Activated T-cell treated with anti-CD3 and anti-CD28 coated beads, Interleukin-2, amount 50 U/mL, for 4 hours (primary cell): ENCODE data around the gene GPR139. TPM values are rescaled to one million over a fixed set of nuclear protein-coding genes. Genes with fewer than 3 reads are reported as not detected.

ENCODE experiments used
- ATAC-seq, 2 donors: fragments of 200-7000 bp; cut with Tn5 transposase; one replicate each; pipeline ENCODE4 v1.10.0; 2021
- DNase-seq: peaks from one replicate; pipeline ENCODE4 v3.0.0-alpha.2; 2020
- H3K27me3 Mint-ChIP-seq: one replicate; pipeline ENCODE4 v1.8.0; 2021; ENCODE audit warnings: low read depth, mixed read lengths
- H3K36me3 Mint-ChIP-seq: one replicate; pipeline ENCODE4 v1.8.0; 2022; ENCODE audit warnings: mixed read lengths; ENCODE audit not compliant: insufficient read depth
- H3K4me1 Mint-ChIP-seq: one replicate; pipeline ENCODE4 v1.8.0; 2021; ENCODE audit warnings: low read depth, mixed read lengths
- H3K4me3 Mint-ChIP-seq: one replicate; pipeline ENCODE4 v1.8.0; 2021; ENCODE audit warnings: mild to moderate bottlenecking, moderate library complexity, mixed read lengths
- H3K9me3 Mint-ChIP-seq: one replicate; pipeline ENCODE4 v1.8.0; 2021; ENCODE audit warnings: mixed read lengths
- total RNA-seq, 3 donors: library from RNA; stranded (reverse); gene quantifications; one replicate each; pipeline ENCODE4 v1.2.1, GENCODE V29; 2021

Gene GPR139
- total RNA-seq, 3 donors from 2014 or later, result not detected

GRCh38 chr16:20040011-20040410, 33.7 kb downstream of the GPR139 start:
- Mint-ChIP-seq H3K9me3 (peaks cover 7% of the 10 kb centered on the region), H3K4me3 (no peak overlapping the region), H3K4me1 (no peaks in the 10 kb centered on the region), H3K27me3 (no peaks in the 10 kb centered on the region), H3K36me3 (no peaks in the 10 kb centered on the region)
- ATAC-seq, result no peak
- no peak for DNase-seq

- Mint-ChIP-seq H3K9me3 (peaks cover 2% of the 10 kb centered on the region), H3K36me3 (no peaks in the 10 kb centered on the region), H3K4me3 (no peak overlapping the region), H3K4me1 (no peaks in the 10 kb centered on the region), H3K27me3 (peaks cover 3% of the 10 kb centered on the region)
- ATAC-seq (no peak), DNase-seq (no peak)
Measured at GRCh38 chr16:20029611-20030010, 44.1 kb downstream of the GPR139 start.

- no peaks in the 10 kb centered on the region for H3K36me3 Mint-ChIP-seq
- DNase-seq, result no peak
- peaks cover 12% of the 10 kb centered on the region for H3K9me3 Mint-ChIP-seq
- no peaks in the 10 kb centered on the region for H3K4me1 Mint-ChIP-seq
- H3K4me3 Mint-ChIP-seq, result no peak overlapping the region
- no peak for ATAC-seq
- H3K27me3 Mint-ChIP-seq, result peaks cover 3% of the 10 kb centered on the region
Measured at GRCh38 chr16:20026361-20027072, 47.2 kb downstream of the GPR139 start.

- Mint-ChIP-seq H3K9me3 (peaks cover 12% of the 10 kb centered on the region), H3K4me3 (no peak overlapping the region), H3K36me3 (no peaks in the 10 kb centered on the region), H3K27me3 (peaks cover 3% of the 10 kb centered on the region), H3K4me1 (no peaks in the 10 kb centered on the region)
- DNase-seq (no peak), ATAC-seq (no peak)
Measured at GRCh38 chr16:20023190-20023589, 50.5 kb downstream of the GPR139 start.

- Mint-ChIP-seq H3K4me1 (no peaks in the 10 kb centered on the region), H3K4me3 (no peak overlapping the region), H3K9me3 (peaks cover 12% of the 10 kb centered on the region), H3K36me3 (no peaks in the 10 kb centered on the region), H3K27me3 (no peaks in the 10 kb centered on the region)
- no peak for DNase-seq
- no peak for ATAC-seq
Measured at GRCh38 chr16:20020976-20021375, 52.7 kb downstream of the GPR139 start.

GRCh38 chr16:20020083-20020482, 53.6 kb downstream of the GPR139 start:
- no peaks in the 10 kb centered on the region for H3K36me3 Mint-ChIP-seq
- no peak for ATAC-seq
- DNase-seq, result no peak
- H3K27me3 Mint-ChIP-seq, result no peaks in the 10 kb centered on the region
- peaks cover 12% of the 10 kb centered on the region for H3K9me3 Mint-ChIP-seq
- no peak overlapping the region for H3K4me3 Mint-ChIP-seq
- H3K4me1 Mint-ChIP-seq, result no peaks in the 10 kb centered on the region

- H3K36me3 Mint-ChIP-seq, result no peaks in the 10 kb centered on the region
- no peak overlapping the region for H3K4me3 Mint-ChIP-seq
- peaks cover 6% of the 10 kb centered on the region for H3K27me3 Mint-ChIP-seq
- DNase-seq (no peak), ATAC-seq (no peak)
- no peaks in the 10 kb centered on the region for H3K9me3 Mint-ChIP-seq
- H3K4me1 Mint-ChIP-seq, result no peaks in the 10 kb centered on the region
Measured at GRCh38 chr16:20016234-20016633, 57.5 kb downstream of the GPR139 start.

- Mint-ChIP-seq H3K4me3 (no peak overlapping the region), H3K9me3 (no peaks in the 10 kb centered on the region), H3K27me3 (no peaks in the 10 kb centered on the region), H3K36me3 (no peaks in the 10 kb centered on the region), H3K4me1 (no peaks in the 10 kb centered on the region)
- ATAC-seq (no peak), DNase-seq (no peak)
Measured at GRCh38 chr16:20004931-20005330, 68.8 kb downstream of the GPR139 start.

- no peaks in the 10 kb centered on the region for H3K36me3 Mint-ChIP-seq
Measured at GRCh38 chr16:20002936-20003335, 70.8 kb downstream of the GPR139 start.

GRCh38 chr16:20001856-20002707, 71.6 kb downstream of the GPR139 start:
- no peak for DNase-seq
- Mint-ChIP-seq H3K4me3 (no peak overlapping the region), H3K27me3 (no peaks in the 10 kb centered on the region), H3K4me1 (no peaks in the 10 kb centered on the region), H3K9me3 (no peaks in the 10 kb centered on the region), H3K36me3 (no peaks in the 10 kb centered on the region)
- ATAC-seq, result no peak

More at GRCh38 chr16:20002936-20003335, 70.8 kb downstream of the GPR139 start:
- Mint-ChIP-seq H3K4me1 (no peaks in the 10 kb centered on the region), H3K27me3 (no peaks in the 10 kb centered on the region), H3K9me3 (no peaks in the 10 kb centered on the region), H3K4me3 (no peak overlapping the region)
- ATAC-seq (no peak), DNase-seq (no peak)

GRCh38 chr16:19997734-19998133, 76.0 kb downstream of the GPR139 start:
- H3K27me3 Mint-ChIP-seq, result no peaks in the 10 kb centered on the region
- ATAC-seq (no peak), DNase-seq (no peak)
- no peaks in the 10 kb centered on the region for H3K4me1 Mint-ChIP-seq
- no peaks in the 10 kb centered on the region for H3K36me3 Mint-ChIP-seq
- H3K4me3 Mint-ChIP-seq, result no peak overlapping the region
- H3K9me3 Mint-ChIP-seq, result no peaks in the 10 kb centered on the region

GRCh38 chr16:19997264-19997663, 76.4 kb downstream of the GPR139 start:
- no peaks in the 10 kb centered on the region for H3K27me3 Mint-ChIP-seq
- DNase-seq (no peak), ATAC-seq (no peak)
- H3K4me1 Mint-ChIP-seq, result no peaks in the 10 kb centered on the region
- no peaks in the 10 kb centered on the region for H3K9me3 Mint-ChIP-seq
- H3K4me3 Mint-ChIP-seq, result no peak overlapping the region
- H3K36me3 Mint-ChIP-seq, result no peaks in the 10 kb centered on the region

- ATAC-seq, result no peak
- no peaks in the 10 kb centered on the region for H3K27me3 Mint-ChIP-seq
Measured at GRCh38 chr16:19994466-19995170, 79.1 kb downstream of the GPR139 start.

GRCh38 chr16:19991614-19992013, 82.1 kb downstream of the GPR139 start:
- no peak overlapping the region for H3K4me3 Mint-ChIP-seq
- H3K36me3 Mint-ChIP-seq, result no peaks in the 10 kb centered on the region
- no peaks in the 10 kb centered on the region for H3K9me3 Mint-ChIP-seq
- no peaks in the 10 kb centered on the region for H3K27me3 Mint-ChIP-seq
- DNase-seq, result no peak
- no peak for ATAC-seq
- H3K4me1 Mint-ChIP-seq, result no peaks in the 10 kb centered on the region

More at GRCh38 chr16:19994466-19995170, 79.1 kb downstream of the GPR139 start:
- no peaks in the 10 kb centered on the region for H3K4me1 Mint-ChIP-seq
- no peak for DNase-seq
- H3K4me3 Mint-ChIP-seq, result no peak overlapping the region
- H3K36me3 Mint-ChIP-seq, result no peaks in the 10 kb centered on the region
- no peaks in the 10 kb centered on the region for H3K9me3 Mint-ChIP-seq
